Liver (tissue), 9 donors: Measurements from ENCODE around the gene MDN1. TPM values are rescaled to one million over a fixed set of nuclear protein-coding genes. Genes with fewer than 3 reads are reported as not detected.

Source experiments
- DNase-seq: peaks from one replicate; pipeline ENCODE4 v3.0.0-alpha.2; 2017; ENCODE audit warnings: low spot score
- H3K27ac ChIP-seq, 2 donors: one replicate each; pipeline ENCODE4 v1.7.0; 2013; ENCODE audit warnings: inconsistent platforms in 2 of 2, low read length in 2 of 2, control low read depth in 1 of 2, low read depth in 1 of 2, mild to moderate bottlenecking in 1 of 2
- H3K27me3 ChIP-seq, 4 donors: one replicate each; pipeline versions ENCODE4 v1.6.1 to v1.7.0; 2013; ENCODE audit warnings: low read length in 3 of 4, inconsistent platforms in 1 of 4, mild to moderate bottlenecking in 1 of 4, moderate library complexity in 1 of 4; ENCODE audit not compliant: control insufficient read depth in 4 of 4, insufficient read depth in 4 of 4
- H3K36me3 ChIP-seq, 4 donors: one replicate each; pipeline versions ENCODE4 v1.6.1 to v1.7.0; 2013; ENCODE audit warnings: low read length in 3 of 4, mild to moderate bottlenecking in 3 of 4, low read depth in 1 of 4, moderate library complexity in 1 of 4; ENCODE audit not compliant: control insufficient read depth in 4 of 4, insufficient read depth in 3 of 4
- H3K4me1 ChIP-seq, 4 donors: one replicate each; pipeline versions ENCODE4 v1.6.1 to v1.7.0; 2013; ENCODE audit warnings: low read length in 3 of 4, mild to moderate bottlenecking in 3 of 4, moderate library complexity in 1 of 4; ENCODE audit not compliant: control insufficient read depth in 4 of 4, insufficient read depth in 4 of 4
- H3K4me3 ChIP-seq, 3 donors: one replicate each; pipeline versions ENCODE4 v1.6.1 to v1.7.0; 2013; ENCODE audit warnings: low read length in 3 of 3, control low read depth in 1 of 3, low read depth in 1 of 3, mild to moderate bottlenecking in 1 of 3
- H3K9ac ChIP-seq, 2 donors: one replicate each; pipeline ENCODE4 v1.7.0; 2013; ENCODE audit warnings: low read length in 2 of 2, mild to moderate bottlenecking in 2 of 2, moderate library complexity in 2 of 2, control low read depth in 1 of 2, low read depth in 1 of 2
- H3K9me3 ChIP-seq, 4 donors: one replicate each; pipeline versions ENCODE4 v1.6.1 to v1.7.0; 2013; ENCODE audit warnings: low read length in 3 of 4; ENCODE audit not compliant: control insufficient read depth in 4 of 4
- CTCF ChIP-seq: fragments of 150-350 bp; IDR thresholded peaks from 2 replicates; pipeline ENCODE4 v1.5.1; 2017; ENCODE audit warnings: improper control_type of control experiment, low read depth, low read length; ENCODE audit not compliant: missing input control
- EGR1 ChIP-seq, 2 donors: IDR thresholded peaks; 2 replicates each; pipeline ENCODE4 v1.6.1; 2016 to 2018; ENCODE audit warnings: antibody characterized with exemption in 2 of 2, low read depth in 2 of 2
- FOXA1 ChIP-seq: IDR thresholded peaks from 2 replicates; pipeline ENCODE4 v1.6.1; 2016; ENCODE audit warnings: antibody characterized with exemption
- GABPA ChIP-seq, 2 donors: IDR thresholded peaks in 1 of 2; conservative IDR thresholded peaks in 1 of 2; 2 replicates each; pipeline ENCODE4 v1.6.1; 2016; ENCODE audit warnings: antibody characterized with exemption in 2 of 2, mild to moderate bottlenecking in 1 of 2, moderate library complexity in 1 of 2
- HNF4A ChIP-seq, 2 donors: conservative IDR thresholded peaks; 2 replicates each; pipeline ENCODE4 v1.6.1; 2016; ENCODE audit warnings: antibody characterized with exemption in 2 of 2, mild to moderate bottlenecking in 2 of 2
- HNF4G ChIP-seq: IDR thresholded peaks from 2 replicates; pipeline ENCODE4 v1.6.1; 2016; ENCODE audit warnings: antibody characterized with exemption
- JUND ChIP-seq, 2 donors: IDR thresholded peaks; 2 replicates each; pipeline ENCODE4 v1.6.1; 2016; ENCODE audit warnings: antibody characterized with exemption in 2 of 2
- MAX ChIP-seq: IDR thresholded peaks from 2 replicates; pipeline ENCODE4 v1.6.1; 2016; ENCODE audit warnings: antibody characterized with exemption
- RAD21 ChIP-seq, 2 donors: IDR thresholded peaks; 2 replicates each; pipeline ENCODE4 v1.6.1; 2016; ENCODE audit warnings: antibody characterized with exemption in 2 of 2, mild to moderate bottlenecking in 2 of 2
- REST ChIP-seq: IDR thresholded peaks from 2 replicates; pipeline ENCODE4 v1.6.1; 2016; ENCODE audit warnings: antibody characterized with exemption, mild to moderate bottlenecking
- RXRA ChIP-seq, 2 donors: IDR thresholded peaks; 2 replicates each; pipeline ENCODE4 v1.6.1; 2017 to 2018; ENCODE audit warnings: antibody characterized with exemption in 2 of 2, mild to moderate bottlenecking in 1 of 2
- TAF1 ChIP-seq: conservative IDR thresholded peaks from 2 replicates; pipeline ENCODE4 v1.6.1; 2016; ENCODE audit warnings: antibody characterized with exemption, mild to moderate bottlenecking
- YY1 ChIP-seq: IDR thresholded peaks from 2 replicates; pipeline ENCODE4 v1.6.1; 2016; ENCODE audit warnings: antibody characterized with exemption, mild to moderate bottlenecking
- WGBS: extraction: QIAGEN DNeasy Blood & Tissue Kit; methylation state at CpG from one replicate; pipeline ENCODE4 v1.1.7; 2013; 5-methylcytosine and 5-hydroxymethylcytosine counted together
- polyA plus RNA-seq, 2 donors: library from polyadenylated mRNA; stranded (reverse) in 1 of 2; unstranded in 1 of 2; fragments of 200-250 nt in 1 of 2; fragments of >200 nt in 1 of 2; fragmentation: Nextera tagmentation in 1 of 2; extraction: Ambion mirVana in 1 of 2; gene quantifications; one replicate each; pipeline versions ENCODE4 v1.2.1 to v1.2.3, GENCODE V29; 2013 to 2015
- total RNA-seq, 2 donors: library from RNA; depleted of rRNA; stranded (reverse); fragments of >200 nt; gene quantifications; one replicate each; pipeline ENCODE4 v1.2.3, GENCODE V29; 2014
- donor health status: healthy.
- donor health status: healthy.
- donor health status: healthy.
- donor health status: healthy.
- donor health status: healthy.

The MDN1 gene
- total and polyA plus RNA-seq, 4 donors: 5.4 to 48.9 (median 22.8) TPM

GRCh38 chr6:89763550-89763949 is 56.0 kb downstream of the MDN1 start:
- Histone ChIP-seq H3K4me3 (no peak overlapping the region), H3K36me3 (peaks cover 1 to 25% (median 15%) of the 10 kb centered on the region in 4 donors), H3K27ac (no peak overlapping the region), H3K9me3 (no peaks in the 10 kb centered on the region), H3K9ac (no peak overlapping the region), H3K4me1 (peaks cover 2 to 16% (median 11%) of the 10 kb centered on the region in 4 donors), H3K27me3 (no peaks in the 10 kb centered on the region)
- no peak for TF ChIP-seq JUND (IDR thresholded peaks at IDR 0.05)
- TF ChIP-seq REST: no peak
- TF ChIP-seq HNF4G: no peak
- no peak for TF ChIP-seq YY1
- no peak for TF ChIP-seq EGR1 (IDR thresholded peaks at IDR 0.05; ENCODE audit: low read depth in 2 of 2)
- no peak for TF ChIP-seq CTCF
- no peak for TF ChIP-seq MAX
- no peak for TF ChIP-seq TAF1
- 89% methylated on average over 2 of the region's 2 CpGs for WGBS
- no peak for DNase-seq

- Histone ChIP-seq H3K9ac (peak overlapping the region in 1 of 2 donors; percentile 44), H3K9me3 (no peaks in the 10 kb centered on the region), H3K36me3 (peaks cover 3 to 24% (median 19%) of the 10 kb centered on the region in 4 donors), H3K4me3 (peak overlapping the region in 1 of 3 donors; percentile 42), H3K27ac (no peak overlapping the region), H3K27me3 (no peaks in the 10 kb centered on the region), H3K4me1 (peaks cover 4 to 19% (median 13%) of the 10 kb centered on the region in 4 donors)
- TF ChIP-seq RXRA (IDR thresholded peaks at IDR 0.05) (peak in 1 of 2 donors; percentile 24), FOXA1 (no peak), YY1 (peak; percentile 16), HNF4A (conservative IDR thresholded peaks at IDR 0.05) (peak in 1 of 2 donors; percentile 31), EGR1 (IDR thresholded peaks at IDR 0.05; ENCODE audit: low read depth in 2 of 2) (no peak)
- DNase-seq: no peak
- 46% methylated on average over 1 of the region's 1 CpG for WGBS
Observed at GRCh38 chr6:89758830-89759229, 60.8 kb downstream of the MDN1 start.

- H3K9me3 ChIP-seq: no peaks in the 10 kb centered on the region
- H3K36me3 ChIP-seq: peaks cover 13 to 69% (median 33%) of the 10 kb centered on the region in 4 donors
- no peaks in the 10 kb centered on the region for H3K27me3 ChIP-seq
- no peak for TF ChIP-seq GABPA (IDR thresholded peaks at IDR 0.05 in 1 of 2, conservative IDR thresholded peaks at IDR 0.05 in 1 of 2)
- TF ChIP-seq REST: peak; percentile 27
- TF ChIP-seq HNF4G: no peak
- TF ChIP-seq HNF4A (conservative IDR thresholded peaks at IDR 0.05): no peak
- TF ChIP-seq RAD21 (IDR thresholded peaks at IDR 0.05): no peak
- no peak for TF ChIP-seq FOXA1
- H3K4me1 ChIP-seq: peaks cover 0 to 3% (median 0%) of the 10 kb centered on the region in 4 donors
- H3K27ac ChIP-seq: no peak overlapping the region
- H3K4me3 ChIP-seq: no peak overlapping the region
- 72% methylated on average over 5 of the region's 5 CpGs for WGBS
- H3K9ac ChIP-seq: no peak overlapping the region
- DNase-seq: no peak
Observed at GRCh38 chr6:89750338-89750737, 69.3 kb downstream of the MDN1 start.
